K562 (cell line): ENCODE data around the gene NDUFB1. TPM values are rescaled to one million over a fixed set of nuclear protein-coding genes. Genes with fewer than 3 reads are reported as not detected.

ENCODE experiments used
- ATAC-seq: fragments of 200-7000 bp; cut with Tn5 transposase; 3 replicates; pipeline ENCODE4 v1.9.1; 2020; ENCODE audit warnings: moderate library complexity
- BruUV-seq: library from RNA; stranded (reverse); fragments of 400-500 nt; replicated peaks from 2 replicates; lab custom pipeline; 2021; lab: Mats Ljungman, UMichigan
- CTCF ChIA-PET: fragments of 300-600 bp; formaldehyde crosslinking; extraction: SDS; loops from one replicate; lab custom pipeline; 2021; ENCODE audit warnings: low intra/inter-chr PET ratio; lab: Yijun Ruan, JAX
- POLR2A ChIA-PET: fragments of 300-600, 350-650 bp; sonication (Branson Sonifier 250); formaldehyde crosslinking; extraction: SDS; loops from one replicate; lab custom pipeline; 2021; ENCODE audit warnings: antibody characterized with exemption, inconsistent platforms; lab: Yijun Ruan, JAX
- DNase-seq, 4 experiments: peaks; one replicate each; pipeline versions ENCODE4 v3.0.0 to v3.0.0-alpha.2; 2011 to 2018; ENCODE audit warnings: low spot score in 3 of 4, mixed read lengths in 3 of 4; ENCODE audit errors: extremely low read depth in 1 of 4
- FAIRE-seq: peaks from 2 replicates; lab custom pipeline; 2011; peaks lifted over from hg19 to GRCh38; lab: Jason Lieb, UNC
- H2AFZ ChIP-seq: 2 replicates; pipeline ENCODE4 v1.6.0; 2011; ENCODE audit warnings: low read depth, low read length, control low read depth, inconsistent platforms
- H3K27ac ChIP-seq: fragments of 200-600 bp; 3 replicates; pipeline ENCODE4 v1.8.0; 2011; ENCODE audit warnings: low read depth, mild to moderate bottlenecking, control low read depth, inconsistent platforms, low read length, moderate library complexity, mixed read lengths; ENCODE audit errors: extremely low read depth
- H3K27me3 ChIP-seq, 2 experiments: fragments of 300-600 bp in 1 of 2; 2 replicates in 1 of 2; 3 replicates in 1 of 2; pipeline versions ENCODE4 v1.6.0 to v1.8.0; 2011; ENCODE audit warnings: inconsistent platforms in 2 of 2, low read length in 2 of 2, mild to moderate bottlenecking in 1 of 2, mixed read lengths in 1 of 2, moderate library complexity in 1 of 2; ENCODE audit not compliant: control insufficient read depth in 2 of 2, insufficient read depth in 2 of 2
- H3K36me3 ChIP-seq: fragments of 300-600 bp; 3 replicates; pipeline ENCODE4 v1.8.0; 2011; ENCODE audit warnings: mild to moderate bottlenecking, low read length, inconsistent platforms; ENCODE audit not compliant: control insufficient read depth, insufficient read depth
- H3K4me1 ChIP-seq, 2 experiments: fragments of 200-600 bp in 1 of 2; replicated peaks in 1 of 2; 2 replicates in 1 of 2; 3 replicates in 1 of 2; pipeline versions ENCODE4 v1.5.1 to v1.8.0; 2011; ENCODE audit warnings: inconsistent platforms in 2 of 2, low read length in 2 of 2, mild to moderate bottlenecking in 1 of 2, mixed read lengths in 1 of 2, moderate library complexity in 1 of 2; ENCODE audit not compliant: control insufficient read depth in 2 of 2, insufficient read depth in 2 of 2
- H3K4me2 ChIP-seq: 2 replicates; pipeline ENCODE4 v1.6.1; 2011; ENCODE audit warnings: low read length, control low read depth, inconsistent platforms, mixed read lengths; ENCODE audit not compliant: insufficient read depth
- H3K4me3 ChIP-seq: fragments of 200-600 bp; sonication (generic), shearing (Covaris generic); 2 replicates; pipeline ENCODE4 v1.5.1; 2016; ENCODE audit warnings: control low read depth, inconsistent platforms
- H3K79me2 ChIP-seq: fragments of 200-600 bp; 3 replicates; pipeline ENCODE4 v1.8.0; 2011; ENCODE audit warnings: low read length, inconsistent platforms; ENCODE audit not compliant: control insufficient read depth, insufficient read depth
- H3K9ac ChIP-seq, 2 experiments: 2 replicates each; pipeline versions ENCODE4 v1.6.0 to v1.6.1; 2011; ENCODE audit warnings: low read depth in 2 of 2, low read length in 2 of 2, control low read depth in 1 of 2, inconsistent platforms in 1 of 2, mild to moderate bottlenecking in 1 of 2, mixed read lengths in 1 of 2; ENCODE audit not compliant: insufficient read depth in 1 of 2
- H3K9me1 ChIP-seq: one replicate; pipeline ENCODE4 v1.6.0; 2011; ENCODE audit warnings: inconsistent platforms, mild to moderate bottlenecking, low read length, moderate library complexity; ENCODE audit not compliant: control insufficient read depth, insufficient read depth
- H3K9me3 ChIP-seq: replicated peaks from 2 replicates; pipeline ENCODE4 v1.5.1; 2011; ENCODE audit warnings: low read depth, low read length, inconsistent platforms; ENCODE audit not compliant: control insufficient read depth, insufficient read depth
- H4K20me1 ChIP-seq: replicated peaks from 2 replicates; pipeline ENCODE4 v1.6.1; 2011; ENCODE audit warnings: low read length, inconsistent platforms, mixed read lengths; ENCODE audit not compliant: control insufficient read depth, insufficient read depth
- ARID1B ChIP-seq: fragments of 450-650 bp; IDR thresholded peaks from 2 replicates; pipeline ENCODE4 v1.6.1; 2016; ENCODE audit warnings: antibody characterized with exemption, mild to moderate bottlenecking, inconsistent platforms
- ATF3 ChIP-seq, 2 experiments: fragments of 450-650 bp in 1 of 2; sonication (generic) in 1 of 2; formaldehyde crosslinking in 1 of 2; IDR thresholded peaks in 1 of 2; conservative IDR thresholded peaks in 1 of 2; 2 replicates each; pipeline versions ENCODE4 v1.6.1 to v1.8.1; 2016 to 2023; ENCODE audit warnings: mild to moderate bottlenecking in 2 of 2, moderate library complexity in 2 of 2, inconsistent platforms in 1 of 2, missing genetic modification reagents in 1 of 2
- MEIS2 ChIP-seq: fragments of 450-650 bp; IDR thresholded peaks from 2 replicates; pipeline ENCODE4 v1.6.1; 2014; ENCODE audit warnings: mild to moderate bottlenecking; ENCODE audit not compliant: partially characterized antibody
- RFX1 ChIP-seq: fragments of 450-650 bp; IDR thresholded peaks from 2 replicates; pipeline ENCODE4 v1.6.1; 2016; ENCODE audit warnings: mild to moderate bottlenecking, moderate library complexity
- SMARCA4 ChIP-seq: fragments of 450-650 bp; IDR thresholded peaks from 2 replicates; pipeline ENCODE4 v1.6.1; 2016
- TCF7 ChIP-seq: sonication (generic); IDR thresholded peaks from 2 replicates; pipeline ENCODE4 v1.6.1; 2016; ENCODE audit warnings: antibody characterized with exemption, borderline replicate concordance
- ZBTB40 ChIP-seq, 2 experiments: fragments of 450-650 bp in 1 of 2; sonication (generic) in 1 of 2; formaldehyde crosslinking in 1 of 2; IDR thresholded peaks; 2 replicates each; pipeline versions ENCODE4 v1.7.1 to v1.9.0; 2016 to 2022; ENCODE audit warnings: inconsistent platforms in 1 of 2, mild to moderate bottlenecking in 1 of 2, missing genetic modification reagents in 1 of 2
- WGBS: fragments of 100-300 bp; shearing (Covaris generic); methylation state at CpG from one replicate; pipeline ENCODE4 v1.1.6; 2016; ENCODE audit warnings: low coverage, mixed read lengths; ENCODE audit not compliant: insufficient coverage; ENCODE audit errors: missing lambda C conversion rate; 5-methylcytosine and 5-hydroxymethylcytosine counted together
- in situ Hi-C: fragments of 300-500 bp; cut with MboI; formaldehyde crosslinking; loops from 4 replicates; pipeline ENCODE4 v1.15.0; 2018; ENCODE audit warnings: inconsistent platforms, mixed read lengths
- intact Hi-C: fragments of 100-400 bp; cut with micrococcal nuclease; formaldehyde crosslinking; loops from 2 replicates; pipeline ENCODE4 v1.14.2; 2022
- polyA plus RNA-seq, 8 experiments: library from polyadenylated mRNA; depleted of rRNA in 4 of 8; stranded (reverse) in 5 of 8; unstranded in 3 of 8; fragments of >200 nt; fragmentation: Nextera tagmentation in 2 of 8; fragmentation: Illumina TruSeq in 1 of 8; extraction: Ambion mirVana in 2 of 8; extraction: Trizol in 1 of 8; gene quantifications; 2 replicates each; pipeline versions ENCODE4 v1.2.1 to v1.2.3, GENCODE V29; 2011 to 2014; ENCODE audit warnings: inconsistent platforms in 1 of 8, missing spikeins in 1 of 8
- total RNA-seq, 7 experiments: library from RNA; depleted of rRNA in 6 of 7; stranded (reverse); fragments of >200 nt in 6 of 7; fragmentation: Illumina TruSeq in 2 of 7; extraction: Trizol in 2 of 7; gene quantifications; 2 replicates each; pipeline versions ENCODE4 v1.2.1 to v1.2.3, GENCODE V29; 2011 to 2021; ENCODE audit warnings: low replicate concordance in 1 of 7

The NDUFB1 gene
- total and polyA plus RNA-seq, 9 of the 15 experiments (the other 6 are each of a cell fraction or from before 2014, with no cell fraction given), result 102 to 767 (median 325) TPM

- CTCF ChIA-PET, result no interaction called here
- in situ Hi-C loops (no loop called here), intact Hi-C loops (no loop called here)
- H3K9me3 ChIP-seq, result no peaks in the 10 kb centered on the region
- H4K20me1 ChIP-seq, result no peaks in the 10 kb centered on the region
- WGBS, result 58% methylated on average over 3 of the region's 3 CpGs
- H3K79me2 ChIP-seq, result no peaks in the 10 kb centered on the region
- H3K9ac ChIP-seq, result no peak overlapping the region
- no peaks in the 10 kb centered on the region for H3K9me1 ChIP-seq
- H3K27ac ChIP-seq, result no peak overlapping the region
- no peaks in the 10 kb centered on the region for H3K27me3 ChIP-seq
- H3K4me1 ChIP-seq, result no peaks in the 10 kb centered on the region; a peak in 1 of 5 replicates
- peaks cover 64% of the 10 kb centered on the region for H3K36me3 ChIP-seq
- BruUV-seq, result no TSS peak
- POLR2A ChIA-PET, result no interaction called here
- FAIRE-seq (no peak), DNase-seq (no peak), ATAC-seq (no peak)
- no peak overlapping the region for H3K4me3 ChIP-seq
- H3K4me2 ChIP-seq, result no peak overlapping the region
- no peak overlapping the region for H2AFZ ChIP-seq
- TF ChIP-seq TCF7, result no peak
- TF ChIP-seq SMARCA4, result 0 out of 2 replicates have a peak, but pooled peaks have one; percentile 14
- TF ChIP-seq ATF3 (IDR thresholded peaks at IDR 0.05), result peak; percentile 30; the same call in 1 of the 2 replicates
- TF ChIP-seq ATF3 (CRISPR knock-in tag; conservative IDR thresholded peaks at IDR 0.05), result no peak
- TF ChIP-seq MEIS2, result peak; percentile 47
- TF ChIP-seq ZBTB40 (IDR thresholded peaks at IDR 0.05), result peak; percentile 47; the same call in 1 of the 2 replicates
- TF ChIP-seq ZBTB40 (CRISPR knock-in tag; IDR thresholded peaks at IDR 0.05), result no peak
- 0 out of 2 replicates have a peak, but pooled peaks have one; percentile 27 for TF ChIP-seq ARID1B
- no peak for TF ChIP-seq RFX1
Observed at GRCh38 chr14:92154283-92154942, 32.9 kb upstream of the NDUFB1 start.
